ENCODE data around the gene COQ3. TPM values are rescaled to one million over a fixed set of nuclear protein-coding genes. Genes with fewer than 3 reads are reported as not detected.

COQ3 gene
- polyA plus RNA-seq, 1 donor from 2014 or later = 23.0 TPM

- H3K36me3 ChIP-seq (ENCODE audit: insufficient read depth, low read length) = peaks cover 7% of the 10 kb centered on the region
- H3K9me3 ChIP-seq (ENCODE audit: low read length) = no peaks in the 10 kb centered on the region
- no peak overlapping the region for H3K27ac ChIP-seq (ENCODE audit: low read length)
- no peak overlapping the region for H3K4me2 ChIP-seq (ENCODE audit: low read length)
- H3K4me3 ChIP-seq (ENCODE audit: low read length) = no peak overlapping the region
- H3K79me2 ChIP-seq (replicated peaks; ENCODE audit: insufficient read depth, low read length) = peaks cover 85% of the 10 kb centered on the region
- H3K27me3 ChIP-seq (ENCODE audit: insufficient read depth, low read depth, low read length) = no peaks in the 10 kb centered on the region
- H3K9me2 ChIP-seq (ENCODE audit: insufficient read depth, low read length) = no peaks in the 10 kb centered on the region
- TF ChIP-seq POLR2AphosphoS5 (IDR thresholded peaks at IDR 0.05) (no peak), MXI1 (conservative IDR thresholded peaks at IDR 0.05; ENCODE audit: poor library complexity, severe bottlenecking) (no peak), EZH2 (IDR thresholded peaks at IDR 0.05; ENCODE audit: borderline replicate concordance, insufficient read depth, low read length, poor library complexity, severe bottlenecking) (no peak), TAF1 (IDR thresholded peaks at IDR 0.05; ENCODE audit: low read depth) (no peak), CTCF (IDR thresholded peaks at IDR 0.05; ENCODE audit: poor library complexity, severe bottlenecking) (no peak), RAD21 (conservative IDR thresholded peaks at IDR 0.05) (no peak), EP300 (conservative IDR thresholded peaks at IDR 0.05; ENCODE audit: poor library complexity, severe bottlenecking) (no peak), REST (IDR thresholded peaks at IDR 0.05; ENCODE audit: borderline replicate concordance) (no peak)
- no peak overlapping the region for H2AFZ ChIP-seq (ENCODE audit: low read depth, low read length)
- no peaks in the 10 kb centered on the region for H3F3A ChIP-seq (ENCODE audit: insufficient read depth, low read length, poor library complexity, severe bottlenecking)
- H4K20me1 ChIP-seq (ENCODE audit: insufficient read depth) = peaks cover 10% of the 10 kb centered on the region
- no peak overlapping the region for H3K9ac ChIP-seq (ENCODE audit: low read length)
Observed at GRCh38 chr6:99415446-99415845, 21.5 kb upstream of the COQ3 start.

GRCh38 chr6:99412065-99412464 is 18.1 kb upstream of the COQ3 start:
- Histone ChIP-seq H3K4me2 (ENCODE audit: low read length) (no peak overlapping the region), H3K9ac (ENCODE audit: low read length) (no peak overlapping the region), H3F3A (ENCODE audit: insufficient read depth, low read length, poor library complexity, severe bottlenecking) (no peaks in the 10 kb centered on the region), H3K4me3 (ENCODE audit: low read length) (no peak overlapping the region), H3K79me2 (replicated peaks; ENCODE audit: insufficient read depth, low read length) (peaks cover 65% of the 10 kb centered on the region), H3K9me3 (ENCODE audit: low read length) (no peaks in the 10 kb centered on the region), H3K27ac (ENCODE audit: low read length) (no peak overlapping the region), H2AFZ (ENCODE audit: low read depth, low read length) (no peak overlapping the region), H4K20me1 (ENCODE audit: insufficient read depth) (peaks cover 6% of the 10 kb centered on the region), H3K27me3 (ENCODE audit: insufficient read depth, low read depth, low read length) (no peaks in the 10 kb centered on the region), H3K9me2 (ENCODE audit: insufficient read depth, low read length) (no peaks in the 10 kb centered on the region), H3K36me3 (ENCODE audit: insufficient read depth, low read length) (peaks cover 7% of the 10 kb centered on the region)
- no peak for TF ChIP-seq CTCF (IDR thresholded peaks at IDR 0.05; ENCODE audit: poor library complexity, severe bottlenecking)
- no peak for TF ChIP-seq REST (IDR thresholded peaks at IDR 0.05; ENCODE audit: borderline replicate concordance)
- TF ChIP-seq EP300 (conservative IDR thresholded peaks at IDR 0.05; ENCODE audit: poor library complexity, severe bottlenecking) = no peak
- no peak for TF ChIP-seq RAD21 (conservative IDR thresholded peaks at IDR 0.05)
- no peak for TF ChIP-seq EZH2 (IDR thresholded peaks at IDR 0.05; ENCODE audit: borderline replicate concordance, insufficient read depth, low read length, poor library complexity, severe bottlenecking)
- TF ChIP-seq POLR2AphosphoS5 (IDR thresholded peaks at IDR 0.05) = no peak
- TF ChIP-seq TAF1 (IDR thresholded peaks at IDR 0.05; ENCODE audit: low read depth) = no peak
- no peak for TF ChIP-seq SMC3 (conservative IDR thresholded peaks at IDR 0.05; ENCODE audit: poor library complexity)
- no peak for TF ChIP-seq MXI1 (conservative IDR thresholded peaks at IDR 0.05; ENCODE audit: poor library complexity, severe bottlenecking)

Measured in neural cell (in vitro differentiated cells).